HCT116 (cell line): ENCODE data around the gene PEX5. TPM values are rescaled to one million over a fixed set of nuclear protein-coding genes. Genes with fewer than 3 reads are reported as not detected.

Experiments
- ATAC-seq: fragments of 200-7000 bp; cut with Tn5 transposase; 2 replicates; pipeline ENCODE4 v1.9.1; 2020; ENCODE audit warnings: mild to moderate bottlenecking, moderate library complexity
- BruUV-seq: library from RNA; stranded (reverse); fragments of 400-500 nt; replicated peaks from 2 replicates; lab custom pipeline; 2021; lab: Mats Ljungman, UMichigan
- CTCF ChIA-PET: fragments of 300-600 bp; sonication (Branson Sonifier 250); formaldehyde crosslinking; loops from one replicate; lab custom pipeline; 2021; ENCODE audit warnings: antibody characterized with exemption; lab: Charles Lee
- POLR2A ChIA-PET: fragments of 300-600, 350-600 bp; sonication (Branson Sonifier 250); formaldehyde crosslinking; loops from one replicate; lab custom pipeline; 2021; ENCODE audit warnings: antibody characterized with exemption; lab: Charles Lee
- RAD21 ChIA-PET, 2 experiments: fragments of 300-600 bp; sonication (Branson Sonifier 250); formaldehyde crosslinking; loops; one replicate each; lab custom pipeline; 2023; ENCODE audit warnings: low total read pairs in 2 of 2; ENCODE audit not compliant: uncharacterized antibody in 2 of 2, unreplicated experiment in 2 of 2, low non-redundant PET in 1 of 2; lab: Charles Lee
- DNase-seq: peaks from one replicate; pipeline ENCODE4 v3.0.0-alpha.2; 2010; ENCODE audit warnings: low read depth, low spot score
- H2AFZ ChIP-seq: fragments of 200-600 bp; shearing (Covaris generic), sonication (generic); 2 replicates; pipeline ENCODE4 v1.6.1; 2017; ENCODE audit warnings: low read depth, mixed run types, mixed read lengths, antibody characterized with exemption, low read length; ENCODE audit not compliant: poor library complexity, severe bottlenecking
- H3K27ac ChIP-seq: 2 replicates; pipeline ENCODE4 v1.5.1; 2012; ENCODE audit warnings: low read depth, low read length
- H3K27me3 ChIP-seq: fragments of 200-600 bp; sonication (generic); 2 replicates; pipeline ENCODE4 v1.6.1; 2016; ENCODE audit warnings: mixed run types, low read length, mixed read lengths; ENCODE audit not compliant: insufficient read depth
- H3K36me3 ChIP-seq, 2 experiments: fragments of 200-500 bp in 1 of 2; fragments of 200-600 bp in 1 of 2; sonication (Bioruptor generic) in 1 of 2; sonication (generic) in 1 of 2; 2 replicates each; pipeline versions ENCODE4 v1.5.1 to v1.6.1; 2014 to 2016; ENCODE audit warnings: low read length in 2 of 2, inconsistent platforms in 1 of 2, mixed read lengths in 1 of 2, mixed run types in 1 of 2; ENCODE audit not compliant: insufficient read depth in 2 of 2, control insufficient read depth in 1 of 2
- H3K4me1 ChIP-seq, 2 experiments: fragments of 200-600 bp in 1 of 2; sonication (generic) in 1 of 2; 2 replicates each; pipeline versions ENCODE4 v1.5.1 to v1.6.1; 2012 to 2017; ENCODE audit warnings: low read length in 2 of 2, inconsistent platforms in 1 of 2, mild to moderate bottlenecking in 1 of 2, mixed read lengths in 1 of 2, mixed run types in 1 of 2, moderate library complexity in 1 of 2; ENCODE audit not compliant: insufficient read depth in 2 of 2, control insufficient read depth in 1 of 2
- H3K4me2 ChIP-seq: fragments of 200-600 bp; sonication (generic); 2 replicates; pipeline ENCODE4 v1.6.1; 2017; ENCODE audit warnings: mixed run types, low read length, mixed read lengths
- H3K4me3 ChIP-seq, 2 experiments: fragments of 200-600 bp in 1 of 2; sonication (generic) in 1 of 2; replicated peaks in 1 of 2; 2 replicates each; pipeline ENCODE4 v1.5.1; 2011 to 2016; ENCODE audit warnings: low read length in 2 of 2, control low read depth in 1 of 2, low read depth in 1 of 2, mild to moderate bottlenecking in 1 of 2, mixed read lengths in 1 of 2, mixed run types in 1 of 2
- H3K79me2 ChIP-seq: fragments of 200-600 bp; sonication (generic); 2 replicates; pipeline ENCODE4 v1.6.1; 2017; ENCODE audit warnings: mild to moderate bottlenecking, mixed run types, low read length, moderate library complexity, mixed read lengths; ENCODE audit not compliant: insufficient read depth
- H3K9ac ChIP-seq: fragments of 200-600 bp; sonication (generic); 2 replicates; pipeline ENCODE4 v1.6.1; 2016; ENCODE audit warnings: low read length, mixed read lengths
- H3K9me2 ChIP-seq: fragments of 200-600 bp; sonication (generic), shearing (Covaris generic); 2 replicates; pipeline ENCODE4 v1.6.1; 2017; ENCODE audit warnings: mixed run types, mild to moderate bottlenecking, moderate library complexity; ENCODE audit not compliant: insufficient read depth
- H3K9me3 ChIP-seq, 2 experiments: fragments of 200-500 bp in 1 of 2; fragments of 200-600 bp in 1 of 2; sonication (Bioruptor generic) in 1 of 2; sonication (generic) in 1 of 2; 2 replicates each; pipeline ENCODE4 v1.6.1; 2014 to 2017; ENCODE audit warnings: low read length in 2 of 2, mixed read lengths in 2 of 2, inconsistent platforms in 1 of 2, low read depth in 1 of 2, mild to moderate bottlenecking in 1 of 2, mixed run types in 1 of 2, moderate library complexity in 1 of 2; ENCODE audit not compliant: control insufficient read depth in 1 of 2, insufficient read depth in 1 of 2
- H4K20me1 ChIP-seq: fragments of 200-600 bp; sonication (generic), shearing (Covaris generic); 2 replicates; pipeline ENCODE4 v1.6.1; 2017; ENCODE audit warnings: mixed run types, mild to moderate bottlenecking, moderate library complexity; ENCODE audit not compliant: insufficient read depth
- CTCF ChIP-seq, 3 experiments: fragments of 200-600 bp in 1 of 3; sonication (generic) in 1 of 3; IDR thresholded peaks in 2 of 3; conservative IDR thresholded peaks in 1 of 3; 2 replicates each; pipeline ENCODE4 v1.5.1; 2012 to 2017; ENCODE audit warnings: low read depth in 2 of 3, low read length in 2 of 3, antibody characterized with exemption in 1 of 3, borderline replicate concordance in 1 of 3, control low read depth in 1 of 3, mild to moderate bottlenecking in 1 of 3, mixed read lengths in 1 of 3, mixed run types in 1 of 3, moderate library complexity in 1 of 3; ENCODE audit not compliant: insufficient read depth in 1 of 3
- ELF1 ChIP-seq: IDR thresholded peaks from 2 replicates; pipeline ENCODE4 v1.6.1; 2012; ENCODE audit warnings: low read depth, borderline replicate concordance
- EZH2phosphoT487 ChIP-seq: fragments of 200-600 bp; IDR thresholded peaks from 2 replicates; pipeline ENCODE4 v1.6.1; 2018; ENCODE audit warnings: antibody characterized with exemption, borderline replicate concordance
- MAX ChIP-seq: IDR thresholded peaks from 2 replicates; pipeline ENCODE4 v1.6.1; 2012
- RAD21 ChIP-seq: IDR thresholded peaks from 2 replicates; pipeline ENCODE4 v1.6.1; 2012; ENCODE audit warnings: low read depth, mild to moderate bottlenecking
- SIN3A ChIP-seq: IDR thresholded peaks from 2 replicates; pipeline ENCODE4 v1.6.1; 2012; ENCODE audit warnings: low read depth
- TCF7L2 ChIP-seq: IDR thresholded peaks from 2 replicates; pipeline ENCODE4 v1.7.0; 2011; ENCODE audit warnings: borderline replicate concordance, inconsistent platforms; ENCODE audit not compliant: insufficient read depth, insufficient read length; ENCODE audit errors: extremely low read depth
- ZFX ChIP-seq: fragments of 450-650 bp; IDR thresholded peaks from 2 replicates; pipeline ENCODE4 v1.6.1; 2017
- intact Hi-C: fragments of 100-400 bp; cut with micrococcal nuclease; formaldehyde crosslinking; loops from 2 replicates; pipeline ENCODE4 v1.10.0; 2022
- total RNA-seq: library from RNA; stranded (reverse); gene quantifications from one replicate; pipeline ENCODE4 v1.2.1, GENCODE V29; 2021; ENCODE audit not compliant: unreplicated experiment

The PEX5 gene
- total RNA-seq, 1 experiment from 2014 or later: 45.4 TPM

- peaks cover 0 to 16% of the 10 kb centered on the region in 2 experiments; a peak in 3 of 4 replicates for H3K36me3 ChIP-seq
- no peaks in the 10 kb centered on the region for H3K79me2 ChIP-seq
- no peak overlapping the region for H3K4me2 ChIP-seq
- RAD21 ChIA-PET: no interaction called here
- H3K9ac ChIP-seq: no peak overlapping the region
- H3K27ac ChIP-seq: no peak overlapping the region
- H2AFZ ChIP-seq: no peak overlapping the region
- no peaks in the 10 kb centered on the region for H4K20me1 ChIP-seq
- no peaks in the 10 kb centered on the region for H3K9me3 ChIP-seq
- CTCF ChIA-PET: interaction anchor here (2.6 kb wide), 1 partner anchor 19 kb away, joined by 9 read pairs; no protein-coding TSS in a partner anchor
- POLR2A ChIA-PET: no interaction called here
- intact Hi-C loops: loop anchor here (2.0 kb wide), 1 partner anchor 495 kb away; no protein-coding TSS in a partner anchor
- H3K4me3 ChIP-seq: no peak overlapping the region
- ATAC-seq: no peak
- no peak for DNase-seq
- no peaks in the 10 kb centered on the region for H3K9me2 ChIP-seq
- no peaks in the 10 kb centered on the region for H3K27me3 ChIP-seq
- BruUV-seq: no TSS peak
- TF ChIP-seq SIN3A (no peak), TCF7L2 (no peak), ZFX (no peak), EZH2phosphoT487 (no peak)
- H3K4me1 ChIP-seq: no peaks in the 10 kb centered on the region
Measured at GRCh38 chr12:7143564-7143963, 45.9 kb upstream of the PEX5 start.

GRCh38 chr12:7144414-7145120 is 44.9 kb upstream of the PEX5 start:
- no peak overlapping the region for H3K4me3 ChIP-seq
- ChIA-PET CTCF (interaction anchor here (1.2 to 2.6 kb wide), 3 partner anchors 14 to 42 kb away, joined by 4 to 9 read pairs (median 4); no protein-coding TSS in a partner anchor), POLR2A (interaction anchor here (1.1 kb wide), 1 partner anchor 201 kb away, joined by 3 read pairs; the partner anchor contains the start of genes C12orf57 and RNU7-1), RAD21 (interaction anchor here in 1 of 2 experiments (0.6 to 1.2 kb wide), 2 partner anchors 198 to 496 kb away, joined by 3 read pairs; no protein-coding TSS in a partner anchor)
- H3K79me2 ChIP-seq: no peaks in the 10 kb centered on the region
- no TSS peak for BruUV-seq
- no peaks in the 10 kb centered on the region for H3K9me2 ChIP-seq
- ATAC-seq (peak; percentile 58), DNase-seq (peak; percentile 18)
- H3K4me2 ChIP-seq: no peak overlapping the region
- TF ChIP-seq CTCF (IDR thresholded peaks at IDR 0.05 in 2 of 3, conservative IDR thresholded peaks at IDR 0.05 in 1 of 3; ENCODE audit: borderline replicate concordance in 1 of 3, insufficient read depth in 1 of 3, low read depth in 2 of 3, low read length in 2 of 3) (peak; percentile 32 to 74 (median 43); a peak in 4 of 6 replicates), MAX (no peak), ELF1 (no peak), RAD21 (peak; percentile 50)
- H3K27ac ChIP-seq: no peak overlapping the region
- intact Hi-C loops: no loop called here
- no peaks in the 10 kb centered on the region for H3K27me3 ChIP-seq
- H3K9me3 ChIP-seq: no peaks in the 10 kb centered on the region
- H3K36me3 ChIP-seq: peaks cover 0 to 21% of the 10 kb centered on the region in 2 experiments; a peak in 3 of 4 replicates
- no peaks in the 10 kb centered on the region for H4K20me1 ChIP-seq
- no peaks in the 10 kb centered on the region for H3K4me1 ChIP-seq
- no peak overlapping the region for H2AFZ ChIP-seq
- H3K9ac ChIP-seq: no peak overlapping the region
